CD8-positive, alpha-beta memory T cell (primary cell): ENCODE data around the gene GPRIN1. TPM values are rescaled to one million over a fixed set of nuclear protein-coding genes. Genes with fewer than 3 reads are reported as not detected.

ENCODE experiments used
- CTCF ChIA-PET: fragments of 350-600 bp; sonication (Branson Sonifier 250); formaldehyde crosslinking; loops from one replicate; lab custom pipeline; 2021; ENCODE audit warnings: antibody characterized with exemption; lab: Charles Lee
- POLR2A ChIA-PET: fragments of 350-600 bp; sonication (Branson Sonifier 250); formaldehyde crosslinking; loops from one replicate; lab custom pipeline; 2021; ENCODE audit warnings: antibody characterized with exemption; lab: Charles Lee
- DNase-seq, 5 donors: peaks; one replicate each; pipeline versions ENCODE4 v3.0.0 to v3.0.0-alpha.2; 2020 to 2022; ENCODE audit warnings: mixed read lengths in 1 of 5
- H3K27ac ChIP-seq: one replicate; pipeline ENCODE4 v1.7.0; 2013; ENCODE audit warnings: low read depth, mild to moderate bottlenecking, low read length, moderate library complexity
- H3K27me3 ChIP-seq: 2 replicates; pipeline ENCODE4 v1.7.0; 2013; ENCODE audit warnings: low read length, mild to moderate bottlenecking; ENCODE audit not compliant: insufficient read depth, poor library complexity, severe bottlenecking
- H3K36me3 ChIP-seq: 2 replicates; pipeline ENCODE4 v1.7.0; 2013; ENCODE audit warnings: mild to moderate bottlenecking, low read length, moderate library complexity; ENCODE audit not compliant: insufficient read depth
- H3K4me1 ChIP-seq: 2 replicates; pipeline ENCODE4 v1.7.0; 2013; ENCODE audit warnings: mild to moderate bottlenecking, low read length, moderate library complexity; ENCODE audit not compliant: insufficient read depth
- H3K4me3 ChIP-seq: 2 replicates; pipeline ENCODE4 v1.7.0; 2013; ENCODE audit warnings: mild to moderate bottlenecking, low read length
- H3K9me3 ChIP-seq: 2 replicates; pipeline ENCODE4 v1.7.0; 2013; ENCODE audit warnings: mild to moderate bottlenecking, low read length
- H3K27ac Mint-ChIP-seq, 8 donors: one replicate each; pipeline ENCODE4 v1.8.0; 2020 to 2021; ENCODE audit warnings: mixed read lengths in 8 of 8, mild to moderate bottlenecking in 6 of 8, inconsistent platforms in 3 of 8, moderate library complexity in 3 of 8
- H3K27me3 Mint-ChIP-seq, 2 donors: one replicate each; pipeline ENCODE4 v1.8.0; 2020 to 2021; ENCODE audit warnings: mixed read lengths in 2 of 2, mild to moderate bottlenecking in 1 of 2, moderate library complexity in 1 of 2
- H3K36me3 Mint-ChIP-seq, 3 donors: one replicate each; pipeline ENCODE4 v1.8.0; 2020 to 2021; ENCODE audit warnings: mixed read lengths in 3 of 3, inconsistent platforms in 1 of 3, mild to moderate bottlenecking in 1 of 3
- H3K4me1 Mint-ChIP-seq, 3 donors: one replicate each; pipeline ENCODE4 v1.8.0; 2020 to 2021; ENCODE audit warnings: mixed read lengths in 3 of 3, inconsistent platforms in 1 of 3, mild to moderate bottlenecking in 1 of 3
- H3K4me3 Mint-ChIP-seq, 7 donors: one replicate each; pipeline ENCODE4 v1.8.0; 2020 to 2021; ENCODE audit warnings: mixed read lengths in 7 of 7, mild to moderate bottlenecking in 6 of 7, moderate library complexity in 4 of 7, inconsistent platforms in 2 of 7
- H3K9me3 Mint-ChIP-seq, 5 donors: one replicate each; pipeline ENCODE4 v1.8.0; 2020 to 2022; ENCODE audit warnings: mixed read lengths in 5 of 5, mild to moderate bottlenecking in 3 of 5, moderate library complexity in 2 of 5, inconsistent platforms in 1 of 5
- polyA plus RNA-seq: library from polyadenylated mRNA; unstranded; fragments of 300-500 nt; fragmentation: Illumina TruSeq; gene quantifications from one replicate; pipeline ENCODE4 v1.2.3, GENCODE V29; 2021
- total RNA-seq, 2 experiments: library from RNA; stranded (reverse); gene quantifications; one replicate each; pipeline ENCODE4 v1.2.3, GENCODE V29; 2021

The GPRIN1 gene
- total and polyA plus RNA-seq, 3 experiments from 2014 or later = 0.43 to 2.7 (median 2.3) TPM

DNA sequence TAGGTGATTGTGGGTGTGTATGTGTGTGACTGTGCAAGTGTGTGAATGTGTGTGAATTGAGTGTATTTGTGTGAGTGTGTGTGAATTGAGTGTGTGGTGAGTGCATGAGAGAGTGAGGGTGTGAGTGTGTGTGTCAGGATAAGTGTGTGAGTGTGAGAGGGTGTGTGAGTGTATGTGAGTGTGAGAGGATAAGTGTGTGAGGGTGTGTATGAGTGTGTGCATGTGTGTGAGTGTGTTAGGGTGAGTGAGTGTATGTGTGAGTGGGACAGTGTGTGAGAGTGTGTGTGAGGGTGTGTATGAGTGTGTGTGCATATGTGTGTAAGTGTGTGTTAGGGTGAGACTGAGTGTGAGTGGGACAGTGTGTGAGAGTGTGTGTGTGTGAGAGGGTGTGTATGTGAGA lies 21.7 kb downstream of the GPRIN1 start:
- CTCF ChIA-PET = no interaction called here
- H3K4me1 Mint-ChIP-seq = no peaks in the 10 kb centered on the region
- Histone ChIP-seq H3K27ac (no peak overlapping the region), H3K27me3 (no peaks in the 10 kb centered on the region), H3K36me3 (no peaks in the 10 kb centered on the region), H3K4me3 (no peak overlapping the region), H3K4me1 (no peaks in the 10 kb centered on the region), H3K9me3 (peaks cover 9% of the 10 kb centered on the region)
- no peak overlapping the region for H3K27ac Mint-ChIP-seq
- H3K27me3 Mint-ChIP-seq = no peaks in the 10 kb centered on the region
- no peak for DNase-seq
- POLR2A ChIA-PET = no interaction called here
- peaks cover 0 to 18% (median 6%) of the 10 kb centered on the region in 5 donors for H3K9me3 Mint-ChIP-seq
- H3K36me3 Mint-ChIP-seq = peaks cover 0 to 6% (median 0%) of the 10 kb centered on the region in 3 donors
- no peak overlapping the region for H3K4me3 Mint-ChIP-seq

DNA sequence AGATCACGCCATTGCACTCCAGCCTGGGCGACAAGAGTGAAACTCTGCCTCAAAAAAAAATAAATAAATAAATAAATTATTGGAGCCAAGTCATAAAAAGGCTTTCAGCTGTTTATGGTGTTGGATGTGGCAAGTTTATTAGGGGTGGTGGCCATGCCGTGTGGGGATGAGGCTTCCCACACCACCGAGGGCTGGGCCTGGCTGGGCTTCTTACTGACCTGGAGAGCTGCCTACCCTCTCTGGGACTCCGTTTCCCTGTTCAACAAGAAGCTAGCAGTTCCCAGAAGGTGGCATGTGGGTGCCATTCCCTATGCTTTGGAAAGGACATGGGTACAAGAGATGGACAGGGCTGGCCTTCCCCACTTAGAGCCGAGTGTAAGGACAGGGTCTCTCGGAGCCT lies 22.6 kb downstream of the GPRIN1 start:
- no peak overlapping the region for H3K4me3 Mint-ChIP-seq
- Histone ChIP-seq H3K4me1 (no peaks in the 10 kb centered on the region), H3K4me3 (no peak overlapping the region), H3K27me3 (no peaks in the 10 kb centered on the region), H3K36me3 (no peaks in the 10 kb centered on the region), H3K27ac (no peak overlapping the region), H3K9me3 (peaks cover 9% of the 10 kb centered on the region)
- H3K4me1 Mint-ChIP-seq = no peaks in the 10 kb centered on the region
- POLR2A ChIA-PET = no interaction called here
- CTCF ChIA-PET = interaction anchor here (0.7 kb wide), 1 partner anchor 9 kb away, joined by 3 read pairs; no protein-coding TSS in a partner anchor
- peaks cover 0 to 18% (median 6%) of the 10 kb centered on the region in 5 donors for H3K9me3 Mint-ChIP-seq
- peaks cover 0 to 6% (median 0%) of the 10 kb centered on the region in 3 donors for H3K36me3 Mint-ChIP-seq
- H3K27ac Mint-ChIP-seq = no peak overlapping the region
- no peak for DNase-seq
- no peaks in the 10 kb centered on the region for H3K27me3 Mint-ChIP-seq

DNA sequence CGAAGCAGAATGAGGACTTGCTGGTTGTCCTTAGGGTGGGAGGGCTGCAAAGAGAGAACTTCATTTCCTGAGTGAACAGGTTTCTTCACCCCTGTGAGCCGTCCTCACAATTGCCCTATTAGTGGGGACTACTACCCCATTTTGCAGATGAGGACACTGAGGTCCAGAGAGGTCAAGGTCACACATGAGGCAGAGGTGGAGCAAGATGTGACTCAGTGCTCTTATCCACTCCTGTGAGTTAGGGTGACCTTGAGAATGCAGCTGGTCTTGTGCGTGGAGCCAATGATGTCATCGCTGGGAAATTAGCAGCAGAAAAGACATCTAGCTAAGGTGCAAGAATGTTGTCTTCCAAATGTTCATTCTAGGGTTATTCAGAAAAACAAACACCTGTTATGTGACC lies 26.9 kb downstream of the GPRIN1 start:
- no peak overlapping the region for H3K4me3 Mint-ChIP-seq
- H3K27me3 Mint-ChIP-seq = no peaks in the 10 kb centered on the region
- no peak overlapping the region for H3K4me3 ChIP-seq
- peaks cover 0 to 18% (median 6%) of the 10 kb centered on the region in 5 donors for H3K9me3 Mint-ChIP-seq
- no peaks in the 10 kb centered on the region for H3K36me3 ChIP-seq
- H3K36me3 Mint-ChIP-seq = peaks cover 0 to 6% (median 0%) of the 10 kb centered on the region in 3 donors
- ChIA-PET POLR2A (no interaction called here), CTCF (interaction anchor here (1.9 to 2.3 kb wide), 2 partner anchors 10 to 166 kb away, joined by 4 to 7 read pairs; partner anchors contain the start of gene CLTB)
- H3K4me1 Mint-ChIP-seq = peaks cover 0 to 3% (median 1%) of the 10 kb centered on the region in 3 donors
- H3K9me3 ChIP-seq = peaks cover 9% of the 10 kb centered on the region
- no peak overlapping the region for H3K27ac Mint-ChIP-seq
- H3K27ac ChIP-seq = no peak overlapping the region
- H3K27me3 ChIP-seq = no peaks in the 10 kb centered on the region
- DNase-seq = no peak
- no peaks in the 10 kb centered on the region for H3K4me1 ChIP-seq

DNA sequence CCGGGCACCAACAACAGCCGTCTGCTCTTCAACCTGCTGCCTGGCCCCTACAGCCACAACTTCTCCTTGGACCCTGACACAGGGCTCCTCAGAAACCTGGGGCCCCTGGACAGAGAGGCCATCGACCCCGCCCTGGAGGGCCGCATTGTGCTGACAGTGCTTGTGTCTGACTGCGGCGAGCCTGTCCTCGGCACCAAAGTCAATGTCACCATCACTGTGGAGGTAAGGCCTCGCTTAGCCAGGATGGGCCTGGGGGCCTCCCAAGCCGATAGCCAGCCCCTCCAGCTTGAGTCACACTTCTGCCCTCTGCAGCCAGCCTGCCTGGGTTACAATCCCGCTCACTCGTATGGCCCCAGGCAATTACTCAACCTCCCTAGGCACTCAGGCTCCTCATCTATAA lies 28.6 kb downstream of the GPRIN1 start:
- no peak overlapping the region for H3K27ac Mint-ChIP-seq
- H3K27me3 ChIP-seq = no peaks in the 10 kb centered on the region
- H3K36me3 Mint-ChIP-seq = peaks cover 0 to 6% (median 0%) of the 10 kb centered on the region in 3 donors
- H3K9me3 ChIP-seq = peaks cover 9% of the 10 kb centered on the region
- peaks cover 0 to 3% (median 1%) of the 10 kb centered on the region in 3 donors for H3K4me1 Mint-ChIP-seq
- H3K4me3 ChIP-seq = no peak overlapping the region
- H3K27ac ChIP-seq = no peak overlapping the region
- no peak overlapping the region for H3K4me3 Mint-ChIP-seq
- POLR2A ChIA-PET = no interaction called here
- H3K36me3 ChIP-seq = no peaks in the 10 kb centered on the region
- no peak for DNase-seq
- H3K27me3 Mint-ChIP-seq = no peaks in the 10 kb centered on the region
- H3K4me1 ChIP-seq = no peaks in the 10 kb centered on the region
- CTCF ChIA-PET = interaction anchor here (2.3 kb wide), 1 partner anchor 165 kb away, joined by 7 read pairs; the partner anchor contains the start of gene CLTB
- H3K9me3 Mint-ChIP-seq = peaks cover 0 to 18% (median 6%) of the 10 kb centered on the region in 5 donors

DNA sequence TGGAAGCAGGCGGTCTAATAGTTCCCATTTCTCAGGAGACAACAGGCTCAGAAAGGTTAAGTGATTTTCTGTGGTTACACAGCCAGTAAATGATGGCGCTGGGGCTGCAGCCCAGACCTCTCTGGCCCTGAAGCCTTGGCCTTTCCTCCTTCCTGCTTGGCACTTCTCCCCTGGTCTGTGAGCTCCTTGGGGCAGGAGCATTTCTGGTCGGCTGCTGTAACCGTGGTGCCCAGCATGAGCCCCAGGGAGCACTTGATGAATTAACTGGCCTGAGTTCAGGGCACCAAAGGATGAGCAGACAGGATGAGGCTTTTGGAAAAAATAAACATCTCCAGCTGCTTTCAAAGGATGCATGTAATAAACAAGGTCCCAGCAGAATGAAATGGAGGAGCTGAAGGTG lies 30.6 kb downstream of the GPRIN1 start:
- Mint-ChIP-seq H3K27ac (no peak overlapping the region), H3K27me3 (no peaks in the 10 kb centered on the region), H3K9me3 (peaks cover 0 to 10% (median 2%) of the 10 kb centered on the region in 5 donors), H3K36me3 (no peaks in the 10 kb centered on the region), H3K4me3 (no peak overlapping the region), H3K4me1 (peaks cover 0 to 4% (median 1%) of the 10 kb centered on the region in 3 donors)
- Histone ChIP-seq H3K4me3 (no peak overlapping the region), H3K4me1 (no peaks in the 10 kb centered on the region), H3K36me3 (no peaks in the 10 kb centered on the region), H3K27ac (no peak overlapping the region), H3K9me3 (no peaks in the 10 kb centered on the region), H3K27me3 (no peaks in the 10 kb centered on the region)
- CTCF ChIA-PET = interaction anchor here (1.3 to 10.4 kb wide), 5 partner anchors 17 to 163 kb away, joined by 4 to 67 read pairs (median 5); partner anchors contain the start of gene CLTB
- POLR2A ChIA-PET = interaction anchor here (0.6 kb wide), 1 partner anchor 986 kb away, joined by 4 read pairs; no protein-coding TSS in a partner anchor
- DNase-seq = no peak

DNA sequence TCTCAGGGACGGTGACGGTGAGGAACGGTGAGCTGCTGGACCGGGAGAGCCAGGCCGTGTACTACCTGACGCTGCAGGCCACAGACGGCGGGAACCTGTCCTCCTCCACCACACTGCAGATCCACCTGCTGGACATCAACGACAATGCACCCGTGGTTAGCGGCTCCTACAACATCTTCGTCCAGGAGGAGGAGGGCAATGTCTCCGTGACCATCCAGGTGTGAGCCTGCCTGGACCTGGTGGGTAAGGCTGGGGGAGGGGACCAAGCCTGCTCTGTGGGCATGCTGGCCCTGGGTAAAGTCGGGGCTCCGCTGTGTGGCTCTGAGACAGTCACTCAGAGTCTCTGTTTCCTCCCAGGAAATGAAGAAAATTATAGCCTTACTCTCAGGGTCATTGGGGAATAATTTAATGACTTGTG lies 31.6 kb downstream of the GPRIN1 start:
- no peaks in the 10 kb centered on the region for H3K27me3 ChIP-seq
- Mint-ChIP-seq H3K36me3 (no peaks in the 10 kb centered on the region), H3K27ac (no peak overlapping the region), H3K4me1 (peaks cover 4 to 11% (median 5%) of the 10 kb centered on the region in 3 donors), H3K27me3 (no peaks in the 10 kb centered on the region), H3K4me3 (no peak overlapping the region), H3K9me3 (peaks cover 0 to 1% (median 0%) of the 10 kb centered on the region in 5 donors)
- DNase-seq = peak; percentile 5 to 73 (median 28)
- no peaks in the 10 kb centered on the region for H3K4me1 ChIP-seq
- no peak overlapping the region for H3K4me3 ChIP-seq
- no peak overlapping the region for H3K27ac ChIP-seq
- H3K36me3 ChIP-seq = no peaks in the 10 kb centered on the region
- CTCF ChIA-PET = interaction anchor here (1.3 to 10.4 kb wide), 4 partner anchors 35 to 162 kb away, joined by 4 to 67 read pairs (median 5); partner anchors contain the start of gene CLTB
- POLR2A ChIA-PET = no interaction called here
- H3K9me3 ChIP-seq = no peaks in the 10 kb centered on the region

DNA sequence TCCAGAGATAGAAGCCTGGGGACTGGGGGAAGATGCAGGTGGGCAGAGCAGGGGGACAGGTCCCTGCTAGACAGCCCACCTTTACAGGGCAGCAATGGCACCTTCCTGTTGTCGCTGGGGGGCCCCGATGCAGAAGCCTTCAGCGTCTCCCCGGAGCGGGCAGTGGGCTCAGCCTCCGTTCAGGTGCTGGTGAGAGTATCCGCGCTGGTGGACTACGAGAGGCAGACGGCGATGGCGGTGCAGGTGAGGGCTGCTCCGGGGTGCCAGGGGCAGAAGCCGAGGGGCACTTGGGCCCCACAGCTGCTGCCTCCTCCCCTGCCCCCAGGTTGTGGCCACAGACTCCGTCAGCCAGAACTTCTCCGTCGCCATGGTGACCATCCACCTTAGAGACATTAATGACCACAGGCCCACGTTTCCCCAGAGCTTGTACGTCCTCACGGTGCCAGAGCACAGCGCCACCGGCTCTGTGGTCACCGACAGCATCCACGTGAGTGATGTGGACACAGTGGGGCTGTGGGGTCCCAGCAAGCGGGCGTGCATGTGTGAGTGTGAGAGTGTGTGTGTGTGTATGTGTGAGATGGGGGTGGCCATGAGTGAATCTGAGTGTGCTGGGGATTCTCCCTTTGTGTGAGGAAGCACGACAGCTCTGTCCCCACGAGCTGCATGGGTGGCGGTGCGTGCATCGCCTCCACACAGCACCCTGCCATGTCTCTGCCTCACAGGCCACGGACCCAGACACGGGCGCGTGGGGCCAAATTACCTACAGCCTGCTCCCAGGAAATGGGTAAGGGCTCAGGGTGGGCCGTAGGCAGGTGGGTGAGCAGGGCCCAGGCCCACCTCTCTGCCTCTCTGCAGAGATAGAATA lies 32.4 kb downstream of the GPRIN1 start:
- Histone ChIP-seq H3K4me3 (no peak overlapping the region), H3K4me1 (no peaks in the 10 kb centered on the region), H3K9me3 (no peaks in the 10 kb centered on the region), H3K36me3 (no peaks in the 10 kb centered on the region), H3K27me3 (no peaks in the 10 kb centered on the region), H3K27ac (no peak overlapping the region)
- peaks cover 4 to 11% (median 5%) of the 10 kb centered on the region in 3 donors for H3K4me1 Mint-ChIP-seq
- H3K4me3 Mint-ChIP-seq = no peak overlapping the region
- POLR2A ChIA-PET = no interaction called here
- no peaks in the 10 kb centered on the region for H3K36me3 Mint-ChIP-seq
- CTCF ChIA-PET = interaction anchor here (1.5 to 10.4 kb wide), 3 partner anchors 34 to 161 kb away, joined by 4 to 67 read pairs (median 5); partner anchors contain the start of gene CLTB
- H3K9me3 Mint-ChIP-seq = no peaks in the 10 kb centered on the region
- no peaks in the 10 kb centered on the region for H3K27me3 Mint-ChIP-seq
- no peak overlapping the region for H3K27ac Mint-ChIP-seq
- DNase-seq = no peak
